GM21619 (cell line): ENCODE results near the gene C11orf58.

ENCODE experiments used
- ATAC-seq: cut with Tn5 transposase; IDR thresholded peaks from one replicate; pipeline ENCODE4 v1.9.1; 2021; ENCODE audit not compliant: unreplicated experiment

C11orf58 gene

DNA sequence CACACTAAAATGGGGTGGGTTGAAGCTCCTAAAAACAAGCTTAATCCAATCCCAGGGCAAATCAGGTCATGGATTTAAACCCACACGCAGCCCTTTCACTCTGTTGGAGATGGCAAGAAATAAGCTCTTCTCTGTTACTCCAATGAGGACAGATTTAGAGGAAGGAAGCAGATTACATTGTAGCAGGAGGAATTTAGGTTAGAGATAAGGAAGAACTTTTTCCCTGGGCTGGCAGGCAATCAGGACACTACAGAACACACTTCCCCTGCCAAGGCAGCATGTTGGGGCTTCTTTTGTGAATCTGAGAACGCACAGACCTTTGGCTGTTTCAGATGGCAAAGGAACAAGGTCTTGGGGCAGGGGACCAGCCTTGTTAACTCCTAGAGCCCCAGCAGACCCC lies 46.2 kb downstream of the C11orf58 start:
- ATAC-seq: no peak

DNA sequence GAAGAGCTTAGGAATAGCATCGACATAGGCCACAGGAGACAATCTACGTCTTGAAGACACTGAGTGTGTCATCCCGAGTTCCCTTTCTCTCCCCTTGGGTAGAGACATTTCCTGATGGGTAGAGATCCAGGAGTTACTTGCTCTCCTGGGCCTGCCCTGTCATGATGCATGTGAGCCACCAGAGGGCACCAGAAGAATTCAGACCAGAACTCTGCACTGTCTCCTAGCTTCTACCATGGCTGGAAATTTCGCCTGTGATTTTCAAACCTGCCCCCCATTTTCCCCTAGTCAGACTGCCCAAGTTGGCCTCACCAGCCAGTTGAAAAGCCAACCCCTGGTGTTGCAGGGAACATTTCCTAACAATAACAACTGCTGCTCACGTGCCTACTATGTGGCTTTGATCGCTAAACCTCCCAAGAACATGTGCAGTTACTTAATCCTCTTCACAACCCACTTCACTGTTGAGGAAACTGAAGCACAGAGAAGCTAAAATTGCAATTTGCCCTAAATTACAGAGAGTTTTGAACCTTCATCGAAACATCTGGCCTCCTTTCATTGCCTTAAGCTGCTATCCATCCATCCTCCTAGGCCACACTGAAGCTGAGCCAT lies 47.2 kb downstream of the C11orf58 start:
- ATAC-seq: peak; percentile 73

DNA sequence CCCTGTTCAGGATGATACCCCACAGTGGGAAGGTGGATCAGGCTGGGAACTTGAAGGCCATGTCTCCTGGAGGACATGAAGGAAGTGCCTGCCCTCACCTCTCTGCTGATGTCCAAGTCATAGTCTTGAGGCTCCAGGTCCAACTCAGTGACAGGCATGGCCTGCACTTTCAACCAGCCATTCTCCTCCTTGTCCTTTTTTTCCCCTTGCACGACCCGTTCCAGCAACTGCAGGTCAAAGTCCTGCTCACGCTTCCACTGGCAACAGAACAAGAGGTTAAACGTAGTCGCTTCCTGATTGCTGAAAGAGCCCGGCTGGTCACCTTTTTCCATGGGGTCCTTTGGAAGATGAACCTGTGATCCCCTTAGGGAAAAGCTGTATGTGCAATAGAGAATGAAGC lies 47.7 kb downstream of the C11orf58 start:
- no peak for ATAC-seq

DNA sequence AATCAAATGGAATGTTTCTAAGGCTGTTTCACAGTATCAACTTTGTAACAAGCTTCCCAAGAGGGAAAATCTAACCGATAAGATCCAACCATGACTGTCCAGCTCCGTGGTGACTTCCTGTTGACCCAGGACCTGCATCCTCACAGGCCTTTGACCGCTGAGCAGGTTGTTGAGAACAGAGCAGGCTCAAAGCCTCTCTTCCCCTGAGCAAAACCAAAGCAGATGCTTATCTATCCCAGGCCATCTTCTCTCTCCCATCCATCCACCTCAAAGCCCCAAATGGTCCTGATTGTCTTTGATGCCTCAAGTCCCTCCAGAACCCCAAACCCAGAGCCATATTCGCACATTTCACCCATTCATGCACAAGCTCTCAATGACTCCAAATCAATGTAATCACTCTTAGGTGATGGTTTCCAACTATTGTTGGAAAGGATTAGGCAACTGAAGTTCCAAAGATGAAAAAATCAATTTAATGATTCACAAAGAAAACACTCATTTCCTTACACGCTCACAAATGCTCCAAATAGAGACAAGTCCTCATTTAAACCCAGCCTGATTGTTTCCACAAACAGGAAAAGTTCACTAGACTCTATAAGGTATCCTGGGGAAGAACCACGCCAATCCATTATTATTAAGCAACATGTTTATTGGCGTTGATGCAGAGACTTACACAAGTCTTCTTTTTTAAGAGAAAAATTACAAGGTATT lies 48.7 kb downstream of the C11orf58 start:
- no peak for ATAC-seq

DNA sequence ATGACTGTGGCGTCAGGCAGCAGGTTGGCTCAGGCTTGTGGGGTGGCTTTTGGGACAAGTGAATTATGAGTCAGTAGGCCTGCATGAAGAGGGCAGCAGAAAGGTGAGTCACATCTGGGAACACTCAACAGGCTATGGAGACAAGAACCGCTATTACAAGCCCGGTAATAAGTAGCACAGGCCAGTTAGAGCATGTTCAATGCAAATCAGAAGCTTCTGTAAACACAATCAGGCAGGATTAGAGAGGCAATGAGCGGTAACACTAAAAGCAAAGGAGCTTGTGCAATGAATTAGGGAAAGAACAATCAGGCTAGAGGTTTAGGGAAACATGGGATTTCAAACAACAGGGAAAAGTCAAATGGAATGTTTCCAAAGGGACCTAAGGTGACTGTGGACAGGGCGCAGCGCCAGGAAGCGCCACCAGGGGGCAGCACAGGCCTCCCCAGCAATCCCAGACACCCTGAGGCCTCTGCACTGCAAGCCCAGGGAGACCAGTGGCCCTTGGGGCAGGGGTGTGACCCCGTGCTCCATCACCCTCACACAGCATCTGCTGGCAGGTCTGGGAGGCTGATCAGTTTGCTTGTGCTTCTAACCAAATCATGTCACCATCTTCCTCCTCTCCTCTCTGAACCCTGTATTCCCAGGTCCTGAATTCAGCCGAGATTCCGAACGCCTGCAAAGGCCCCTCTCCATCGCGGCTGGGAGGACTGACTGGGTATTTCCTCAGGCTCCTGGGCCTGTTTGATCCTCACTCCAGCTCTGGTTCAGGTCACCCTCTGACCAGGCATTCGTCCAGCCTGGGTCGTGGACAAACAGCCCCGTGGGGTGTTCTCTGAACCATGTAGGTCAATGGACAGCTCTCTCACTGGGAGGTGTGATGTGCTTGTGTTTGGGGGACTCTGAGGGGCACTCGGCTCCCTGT lies 50.0 kb downstream of the C11orf58 start:
- ATAC-seq: peak; percentile 72

DNA sequence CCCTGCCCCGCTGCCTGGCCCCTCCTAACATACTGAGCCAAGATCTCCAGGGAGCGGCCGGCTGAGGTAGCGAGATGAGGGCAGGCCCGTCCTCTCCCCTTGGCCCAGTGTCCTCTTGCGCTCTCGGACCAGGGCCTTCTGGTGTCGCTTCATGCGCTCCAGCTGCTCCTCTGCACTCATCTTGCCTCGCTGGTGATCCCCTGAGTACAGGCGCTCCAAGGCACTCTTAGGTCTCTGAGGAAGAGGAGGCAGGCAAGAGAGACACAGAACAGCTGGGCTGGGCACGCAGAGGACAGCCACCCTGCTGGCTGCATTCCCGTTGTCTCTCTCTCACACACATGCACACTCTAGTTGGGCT lies 50.6 kb downstream of the C11orf58 start:
- ATAC-seq: no peak

DNA sequence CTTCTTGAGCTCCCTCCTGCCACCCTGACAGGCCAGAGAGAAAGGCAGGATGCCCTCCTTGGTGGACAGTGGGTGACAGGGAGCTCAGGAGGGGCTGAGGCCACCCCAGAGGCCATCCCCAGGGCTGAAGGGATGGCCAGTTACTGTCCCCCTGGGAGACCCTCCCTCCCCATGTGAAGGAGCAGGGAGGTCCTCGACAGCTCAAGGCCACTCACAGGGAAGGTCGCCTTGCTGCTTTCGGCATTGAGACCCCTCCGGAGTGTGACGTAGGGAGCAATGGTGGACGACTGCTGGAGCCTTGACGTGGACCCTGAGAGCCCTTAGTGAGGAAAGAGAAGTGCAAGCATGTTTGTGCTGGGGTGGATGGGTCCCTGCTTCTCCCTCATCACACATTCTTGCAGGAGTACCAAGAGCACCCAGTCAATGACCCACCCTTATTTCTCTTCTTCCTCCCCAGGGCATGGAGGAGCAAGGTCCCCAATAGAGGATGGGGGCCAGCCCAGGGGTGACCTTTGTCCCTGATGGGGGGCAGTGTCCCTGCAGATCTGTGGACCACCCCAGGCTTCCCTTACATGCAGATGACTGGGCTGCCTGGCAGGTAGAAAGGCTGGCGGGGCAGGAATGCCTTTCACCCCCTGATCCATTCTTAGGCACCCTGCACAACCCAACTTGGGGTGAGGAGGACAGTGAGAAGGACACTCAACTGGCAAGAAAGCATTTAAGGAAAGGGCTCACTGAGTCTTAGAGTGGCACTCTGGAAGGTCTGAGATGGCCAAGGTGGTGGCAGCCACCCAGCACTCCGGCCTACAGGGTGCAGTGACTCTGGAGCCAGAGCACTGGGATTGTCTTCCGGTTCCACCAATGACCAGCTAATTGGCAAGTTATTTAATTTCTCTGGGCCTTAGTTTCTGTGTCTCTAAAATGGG lies 51.4 kb downstream of the C11orf58 start:
- no peak for ATAC-seq

DNA sequence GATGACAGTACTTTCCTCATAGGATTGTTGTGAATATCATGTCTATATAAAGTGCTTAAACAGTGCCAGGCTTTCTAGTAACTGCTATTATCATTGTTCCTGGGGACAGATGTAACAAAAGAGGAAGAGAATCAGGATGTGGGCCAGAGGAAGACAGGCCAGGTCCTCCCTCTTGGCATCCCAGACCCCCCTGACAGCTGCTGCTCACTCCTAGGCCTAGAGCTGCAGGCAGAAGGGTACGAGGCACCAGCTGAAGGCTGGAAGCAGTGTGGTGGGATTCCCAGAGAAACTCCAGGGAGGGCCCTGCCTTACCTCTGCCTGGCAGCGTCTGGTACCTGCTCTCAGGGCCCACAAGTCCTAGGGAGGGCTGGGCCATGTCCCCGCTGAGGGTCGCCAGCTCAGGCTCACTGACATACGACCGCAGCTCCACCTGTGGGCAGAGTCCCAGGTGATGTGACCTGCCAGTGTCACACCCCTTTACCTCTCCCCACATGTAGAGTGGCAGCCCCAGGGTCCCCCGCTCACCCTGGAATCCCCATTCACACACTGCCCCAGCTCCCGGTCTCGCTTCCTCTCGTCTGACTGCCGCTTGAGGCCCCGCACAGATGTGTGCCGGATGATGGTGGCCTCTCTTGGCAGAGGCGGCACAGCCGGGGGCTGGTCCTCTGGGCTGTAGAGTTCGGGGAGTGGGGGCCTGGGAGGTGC lies 52.2 kb downstream of the C11orf58 start:
- ATAC-seq: no peak

DNA sequence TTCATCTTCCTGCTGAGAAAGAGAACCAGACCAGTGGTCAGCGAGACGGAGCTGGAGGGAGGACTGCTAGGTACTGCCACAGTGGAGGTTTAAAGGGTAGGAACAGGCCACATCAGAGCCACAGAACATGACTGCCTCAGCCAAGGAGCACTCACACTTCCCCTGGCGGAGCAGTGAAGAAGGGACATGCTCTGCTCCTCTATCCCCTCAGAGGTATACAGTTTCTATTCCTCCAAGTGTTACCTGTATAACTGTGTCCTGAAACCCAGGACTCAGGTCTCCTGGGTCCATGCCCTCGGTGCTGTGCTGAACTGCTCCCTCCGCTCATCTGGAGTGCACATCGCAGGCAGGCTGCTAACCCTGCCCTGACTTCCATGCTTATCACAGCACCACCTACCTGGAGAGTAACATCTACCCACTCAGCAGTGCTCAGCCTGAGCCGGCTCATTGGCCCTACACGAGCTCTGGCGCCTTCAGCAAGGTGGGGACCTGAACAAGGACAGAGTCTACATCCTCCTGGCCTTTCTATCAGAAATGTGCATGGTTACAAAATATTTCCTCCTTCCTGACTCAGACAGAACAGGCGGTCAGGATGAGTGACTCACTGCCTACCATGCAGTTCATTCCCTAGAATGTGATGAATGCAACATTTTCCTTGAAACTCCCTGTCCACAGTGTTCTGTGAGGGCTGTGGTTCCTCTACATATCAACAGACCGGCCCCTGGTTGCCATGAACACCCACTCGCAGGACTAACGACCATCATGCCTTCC lies 52.9 kb downstream of the C11orf58 start:
- ATAC-seq: no peak

DNA sequence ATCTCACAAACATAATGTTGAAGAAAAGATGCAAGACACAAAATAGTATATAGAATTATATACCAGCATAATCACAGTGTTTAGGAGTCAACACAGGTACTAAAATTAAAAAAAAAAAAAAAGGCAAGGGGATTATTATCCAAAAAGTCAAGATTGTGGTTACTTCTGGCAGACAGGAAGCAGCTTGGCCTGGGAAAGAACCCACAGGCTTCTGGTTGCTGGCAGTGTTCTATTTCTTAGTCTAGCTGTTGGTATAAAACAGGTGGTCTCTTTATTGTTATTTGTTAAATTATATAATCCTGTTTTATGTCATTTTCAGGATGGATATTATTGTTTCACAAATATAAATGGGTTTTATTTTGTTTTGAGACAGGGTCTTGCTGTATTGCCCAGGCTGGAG lies 54.0 kb downstream of the C11orf58 start:
- no peak for ATAC-seq

DNA sequence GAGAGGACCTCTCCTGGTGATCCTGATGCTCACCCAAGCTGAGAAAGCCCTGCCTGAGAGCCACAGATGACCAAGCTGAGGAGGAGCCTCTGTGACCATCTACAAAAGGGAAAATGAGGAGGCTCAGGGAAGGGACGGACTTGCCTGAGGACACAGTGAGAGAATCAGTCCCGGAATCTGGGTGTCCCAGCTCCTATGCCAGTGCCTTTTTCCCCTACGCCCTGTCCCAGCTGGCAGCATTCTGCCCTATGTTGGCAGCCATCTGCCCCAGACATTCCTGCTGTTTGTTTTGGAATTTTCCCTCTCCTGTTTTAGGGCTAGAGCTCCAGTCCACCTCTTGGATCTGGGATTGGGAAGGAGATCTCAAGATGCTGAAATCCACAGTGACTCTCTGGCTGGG lies 54.6 kb downstream of the C11orf58 start:
- ATAC-seq: no peak

DNA sequence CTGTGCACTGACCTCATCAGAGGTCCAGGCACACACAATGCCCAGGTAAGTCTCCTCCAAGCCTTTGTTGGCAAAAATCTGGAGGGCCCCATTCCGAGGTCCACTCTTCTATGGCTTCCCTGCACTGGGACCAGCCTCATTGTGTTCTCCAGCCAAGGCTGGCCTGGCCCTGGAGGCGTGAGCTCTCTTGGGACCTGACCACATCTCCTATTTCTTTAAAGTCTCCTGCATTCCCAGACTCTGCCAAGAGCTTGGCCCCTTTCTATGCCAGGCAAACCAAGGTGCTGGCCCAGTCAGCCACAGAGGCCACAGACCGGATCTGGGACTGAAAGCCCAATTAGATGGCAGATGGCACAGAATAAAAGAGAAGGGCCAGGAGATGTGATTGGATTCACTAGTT lies 55.1 kb downstream of the C11orf58 start:
- ATAC-seq: no peak

DNA sequence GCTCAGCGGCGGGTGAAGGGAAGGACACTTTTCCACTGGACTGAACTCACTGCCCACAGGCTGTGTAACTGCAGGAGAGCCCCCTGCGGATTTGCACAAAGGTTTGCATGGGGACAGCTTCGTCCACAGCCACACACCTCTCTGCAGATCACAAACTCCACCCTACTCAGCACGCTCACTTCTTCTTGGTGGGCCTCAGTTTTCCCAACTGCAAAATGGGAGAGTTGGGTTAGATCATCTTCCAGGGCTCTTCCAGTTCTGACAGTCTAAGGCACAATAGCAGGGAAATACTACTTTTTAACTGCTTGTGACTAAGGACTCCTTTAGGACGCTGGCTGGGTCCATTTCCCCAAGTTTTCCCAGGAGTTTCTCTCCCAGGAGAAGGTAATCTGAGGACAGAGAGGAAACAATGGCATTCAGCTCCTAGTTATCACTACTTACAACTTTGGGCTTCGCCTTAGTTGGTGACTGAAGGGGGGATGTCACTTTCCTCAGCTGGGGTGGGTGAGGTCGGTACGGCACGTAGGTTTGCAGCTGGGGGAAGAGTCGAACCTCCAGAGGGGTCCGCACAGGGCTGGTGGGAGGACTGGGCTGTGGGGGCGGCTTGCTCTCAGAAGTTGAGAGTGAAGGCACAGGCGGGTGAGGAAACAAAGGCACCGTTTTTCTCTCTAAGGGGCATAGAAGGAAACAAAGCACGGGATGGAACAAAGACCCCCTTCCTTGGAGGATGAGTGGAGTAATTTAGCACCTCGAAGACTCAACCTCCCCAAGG lies 55.8 kb downstream of the C11orf58 start:
- no peak for ATAC-seq

DNA sequence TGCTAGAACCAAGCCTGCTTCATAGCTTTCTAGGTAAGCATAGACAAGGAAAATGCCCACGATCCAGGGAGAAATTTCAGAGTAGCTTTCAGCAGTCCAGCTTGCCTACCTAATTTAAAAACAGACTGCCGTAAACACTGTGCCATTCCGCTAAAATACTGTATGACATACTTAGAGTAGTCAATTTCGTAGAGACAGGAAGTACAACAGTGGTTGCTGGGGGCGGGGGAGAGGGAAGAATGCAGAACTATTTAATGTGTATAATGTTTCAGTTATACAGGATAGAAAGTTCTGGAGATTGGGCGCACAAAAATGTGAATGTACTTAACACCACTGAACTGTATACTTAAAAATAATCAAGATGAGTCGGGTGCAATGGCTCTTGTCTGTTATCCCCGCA lies 56.7 kb downstream of the C11orf58 start:
- no peak for ATAC-seq

DNA sequence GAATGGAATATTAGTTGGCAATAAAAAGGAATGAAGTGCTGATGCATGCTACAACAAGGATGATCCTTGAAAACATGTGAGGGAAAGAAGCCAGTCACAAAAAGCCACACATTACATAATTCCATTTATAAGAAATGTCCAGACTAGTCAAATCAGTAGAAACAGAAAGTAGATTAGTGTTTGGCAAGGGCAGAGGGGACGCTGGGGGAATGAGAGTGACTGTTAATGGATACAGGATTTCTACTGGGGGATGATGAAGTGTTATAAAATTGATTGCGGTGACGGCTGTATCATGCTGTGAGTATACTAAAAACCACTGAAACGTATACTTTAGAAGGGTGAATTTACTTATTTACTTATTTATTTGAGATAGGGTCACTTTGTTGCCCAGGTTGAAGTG lies 57.9 kb downstream of the C11orf58 start:
- ATAC-seq: no peak

DNA sequence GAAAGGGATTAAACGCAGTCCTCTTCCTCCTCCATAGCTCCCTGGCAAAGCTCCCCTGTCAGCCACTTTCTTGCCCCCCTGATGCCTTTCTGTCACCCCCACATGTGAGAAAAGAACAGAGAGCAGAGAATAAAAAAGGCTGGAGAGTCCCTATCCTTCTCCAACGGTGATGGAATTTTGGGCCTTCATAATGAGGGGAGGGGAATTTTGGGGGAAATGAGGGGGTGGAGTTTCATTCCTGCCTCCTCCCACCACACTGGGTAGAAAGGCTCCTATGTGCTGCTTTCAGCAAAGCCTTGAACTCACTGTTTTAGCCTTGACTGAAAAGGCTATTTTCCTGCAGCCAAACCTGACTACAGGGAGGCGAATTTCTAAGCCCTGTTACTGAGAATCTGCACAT lies 59.3 kb downstream of the C11orf58 start:
- no peak for ATAC-seq

DNA sequence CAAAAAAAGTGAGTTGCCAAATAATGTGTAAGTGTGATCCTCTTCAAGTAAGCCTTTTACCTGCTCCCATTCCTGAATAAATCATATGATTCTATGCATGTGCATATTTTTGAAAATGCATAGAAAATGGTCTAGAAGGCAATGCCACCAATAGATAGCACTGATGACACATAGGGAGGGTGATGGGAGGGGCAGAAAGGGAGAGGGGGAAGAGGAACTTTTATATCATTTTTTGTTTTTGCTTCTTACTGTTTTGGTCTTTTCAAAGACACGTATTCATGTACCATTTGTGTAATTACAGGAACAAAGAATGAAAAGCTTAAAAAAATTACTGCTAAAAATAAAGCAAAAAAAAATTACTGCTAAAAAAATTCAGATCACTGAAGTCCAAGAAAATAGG lies 60.8 kb downstream of the C11orf58 start:
- ATAC-seq: no peak

DNA sequence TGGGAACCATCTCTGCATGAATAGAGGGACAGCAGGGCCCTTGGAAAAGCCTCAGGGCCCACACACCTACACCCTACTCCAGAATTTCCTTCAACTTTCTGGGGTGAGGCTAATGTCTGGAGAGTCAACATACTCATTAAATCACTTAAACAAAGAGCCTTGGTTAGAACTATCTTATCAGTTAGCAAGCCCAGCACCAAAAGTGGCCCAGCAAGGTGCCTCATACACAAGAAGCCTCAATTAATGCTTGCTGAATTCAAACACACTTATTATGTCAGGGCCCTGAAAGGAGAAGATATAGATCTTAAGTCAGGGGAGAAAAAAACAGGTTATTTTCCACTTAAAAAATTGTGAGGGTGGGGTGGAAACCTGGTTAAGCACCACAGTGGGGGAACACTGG lies 61.4 kb downstream of the C11orf58 start:
- ATAC-seq: no peak

DNA sequence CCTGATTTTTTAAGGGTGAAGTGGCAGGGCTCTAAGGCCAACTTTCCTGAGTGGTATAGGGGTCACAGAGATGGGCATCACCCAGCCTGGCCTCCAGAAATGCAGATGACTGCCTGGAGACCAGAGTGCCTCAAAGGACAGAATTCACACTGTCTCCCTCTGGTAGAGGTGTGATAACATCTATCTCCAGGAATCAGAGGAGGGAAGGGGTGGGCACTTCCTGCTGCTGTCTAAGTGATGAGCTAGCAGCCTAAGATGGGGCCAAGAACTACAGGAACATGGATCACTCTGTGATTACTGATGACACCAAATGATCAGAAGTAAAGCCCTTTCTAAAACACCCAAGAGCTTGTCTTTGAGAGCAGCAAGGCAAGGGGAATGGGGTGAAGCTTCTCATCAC lies 61.9 kb downstream of the C11orf58 start:
- ATAC-seq: no peak
